Occipital lobe (tissue), 2 donors: ENCODE results near the gene PCSK4. TPM values are rescaled to one million over a fixed set of nuclear protein-coding genes. Genes with fewer than 3 reads are reported as not detected.
"Not testable (repeated sequence)": the region's sequence is repeated elsewhere in the genome, so short reads cannot be mapped to it uniquely, and the experiment has no call there.

Experiments
- DNase-seq: peaks from one replicate; lab custom pipeline; 2025; lab: John Stamatoyannopoulos, UW
- total RNA-seq: library from RNA; depleted of rRNA; stranded (reverse); fragments of >200 nt; gene quantifications from one replicate; pipeline ENCODE4 v1.2.3, GENCODE V29; 2014

The PCSK4 gene
- total RNA-seq, 1 donor from 2014 or later, result 1.7 TPM

GRCh38 chr19:1522061-1522460, 31.9 kb upstream of the PCSK4 start:
- no peak for DNase-seq

GRCh38 chr19:1521636-1522035, 31.5 kb upstream of the PCSK4 start:
- no peak for DNase-seq

GRCh38 chr19:1520203-1520780, 30.1 kb upstream of the PCSK4 start:
- DNase-seq, result no peak

GRCh38 chr19:1519802-1520201, 29.7 kb upstream of the PCSK4 start:
- not testable (repeated sequence) for DNase-seq

GRCh38 chr19:1518471-1518870, 28.3 kb upstream of the PCSK4 start:
- no peak for DNase-seq

- DNase-seq, result no peak
These were observed 26.2 kb upstream of the PCSK4 start for GRCh38 chr19:1516395-1516753.

- DNase-seq, result no peak
These were observed 25.0 kb upstream of the PCSK4 start for GRCh38 chr19:1514986-1515721.

GRCh38 chr19:1514295-1514661, 24.1 kb upstream of the PCSK4 start:
- DNase-seq, result no peak

GRCh38 chr19:1513499-1514294, 23.5 kb upstream of the PCSK4 start:
- no peak for DNase-seq

GRCh38 chr19:1512671-1513498, 22.7 kb upstream of the PCSK4 start, which contains the start of gene ADAMTSL5:
ADAMTSL5 (minus strand) TSS chr19:1513019; CDS start chr19:1510943, 2,076 bp downstream.
- DNase-seq, result no peak

- DNase-seq, result no peak
These were observed 21.5 kb upstream of the PCSK4 start for GRCh38 chr19:1511318-1512317.

GRCh38 chr19:1510807-1511206, 20.7 kb upstream of the PCSK4 start:
- DNase-seq, result no peak

GRCh38 chr19:1510442-1510806, 20.3 kb upstream of the PCSK4 start:
- DNase-seq, result no peak

GRCh38 chr19:1509602-1510441, 19.7 kb upstream of the PCSK4 start:
- no peak for DNase-seq

GRCh38 chr19:1508507-1508856, 18.3 kb upstream of the PCSK4 start:
- no peak for DNase-seq

- peak; percentile 92 for DNase-seq
These were observed 17.8 kb upstream of the PCSK4 start for GRCh38 chr19:1507763-1508506.

GRCh38 chr19:1507192-1507660, 17.1 kb upstream of the PCSK4 start:
- DNase-seq, result no peak

GRCh38 chr19:1505991-1506881, 16.1 kb upstream of the PCSK4 start:
- no peak for DNase-seq
